ENCODE results near the gene CHTF18. TPM values are rescaled to one million over a fixed set of nuclear protein-coding genes. Genes with fewer than 3 reads are reported as not detected.

CHTF18 gene
- total and polyA plus RNA-seq, 8 donors = 18.8 to 35.5 (median 24.4) TPM

GRCh38 chr16:813204-813915 lies 24.9 kb downstream of the CHTF18 start:
- Histone ChIP-seq H3K27me3 (peaks cover 19 to 80% of the 10 kb centered on the region in 2 donors), H3K4me3 (no peak overlapping the region), H3K36me3 (no peaks in the 10 kb centered on the region), H3K9me3 (no peaks in the 10 kb centered on the region), H3K27ac (no peak overlapping the region), H3K4me1 (peaks cover 7 to 14% of the 10 kb centered on the region in 2 donors)
- peak; percentile 79 for ATAC-seq
- peak in 2 of 4 donors; percentile 13 to 36 for DNase-seq
- TF ChIP-seq CTCF (IDR thresholded peaks at IDR 0.05) = peak; percentile 23 to 44
- intact Hi-C loops (cut with DNase I) = no loop called here

GRCh38 chr16:813916-814412 lies 25.5 kb downstream of the CHTF18 start:
- DNase-seq = no peak
- no peaks in the 10 kb centered on the region for H3K36me3 ChIP-seq
- no peaks in the 10 kb centered on the region for H3K9me3 ChIP-seq
- no peak for ATAC-seq
- peaks cover 7 to 9% of the 10 kb centered on the region in 2 donors for H3K4me1 ChIP-seq
- intact Hi-C loops (cut with DNase I) = no loop called here
- H3K27me3 ChIP-seq = peaks cover 19 to 87% of the 10 kb centered on the region in 2 donors
- H3K27ac ChIP-seq = no peak overlapping the region
- H3K4me3 ChIP-seq = no peak overlapping the region
- no peak for TF ChIP-seq CTCF (IDR thresholded peaks at IDR 0.05)

- TF ChIP-seq CTCF (IDR thresholded peaks at IDR 0.05) = no peak
- intact Hi-C loops (cut with DNase I) = loop anchor here in 1 of 2 donors (5.0 kb wide), 1 partner anchor 242 kb away; no protein-coding TSS in a partner anchor
- Histone ChIP-seq H3K36me3 (no peaks in the 10 kb centered on the region), H3K4me3 (no peak overlapping the region), H3K27ac (no peak overlapping the region), H3K27me3 (peaks cover 19 to 97% of the 10 kb centered on the region in 2 donors), H3K4me1 (peaks cover 7 to 9% of the 10 kb centered on the region in 2 donors), H3K9me3 (no peaks in the 10 kb centered on the region)
- DNase-seq (no peak), ATAC-seq (no peak)
These were observed 26.6 kb downstream of the CHTF18 start for GRCh38 chr16:814974-815373.

- Histone ChIP-seq H3K36me3 (no peaks in the 10 kb centered on the region), H3K27ac (no peak overlapping the region), H3K9me3 (no peaks in the 10 kb centered on the region), H3K27me3 (peaks cover 19 to 97% of the 10 kb centered on the region in 2 donors), H3K4me1 (peaks cover 7 to 9% of the 10 kb centered on the region in 2 donors), H3K4me3 (no peak overlapping the region)
- intact Hi-C loops (cut with DNase I) = loop anchor here in 1 of 2 donors (5.0 kb wide), 1 partner anchor 241 kb away; no protein-coding TSS in a partner anchor
- no peak for DNase-seq
- no peak for ATAC-seq
- no peak for TF ChIP-seq CTCF (IDR thresholded peaks at IDR 0.05)
These were observed 27.4 kb downstream of the CHTF18 start for GRCh38 chr16:815861-816260.
